BLaER1 (cell line): Measurements from ENCODE around the gene RAB11FIP4.

Source experiments
- H3K27ac ChIP-seq: shearing (Covaris generic); formaldehyde crosslinking; 2 replicates; pipeline ENCODE4 v1.8.1; 2022
- H3K27me3 ChIP-seq: shearing (Covaris generic); formaldehyde crosslinking; 2 replicates; pipeline ENCODE4 v1.8.1; 2022
- H3K36me3 ChIP-seq: shearing (Covaris generic); formaldehyde crosslinking; 2 replicates; pipeline ENCODE4 v1.8.1; 2022
- H3K4me1 ChIP-seq: shearing (Covaris generic); formaldehyde crosslinking; 2 replicates; pipeline ENCODE4 v1.8.1; 2022
- H3K4me2 ChIP-seq: shearing (Covaris generic); formaldehyde crosslinking; 2 replicates; pipeline ENCODE4 v1.8.1; 2022
- H3K4me3 ChIP-seq: shearing (Covaris generic); formaldehyde crosslinking; 2 replicates; pipeline ENCODE4 v1.8.1; 2022
- H3K9ac ChIP-seq: shearing (Covaris generic); formaldehyde crosslinking; 2 replicates; pipeline ENCODE4 v1.8.1; 2022
- H3K9me3 ChIP-seq: shearing (Covaris generic); formaldehyde crosslinking; 2 replicates; pipeline ENCODE4 v1.8.1; 2022
- H4K20me1 ChIP-seq: shearing (Covaris generic); formaldehyde crosslinking; 2 replicates; pipeline ENCODE4 v1.8.1; 2022
- Cebpa-rat ChIP-seq: shearing (Covaris generic); IDR thresholded peaks from 2 replicates; pipeline ENCODE4 v1.8.1; 2022

RAB11FIP4 gene

GRCh38 chr17:31529841-31530251, 138.4 kb downstream of the RAB11FIP4 start:
- H3K4me1 ChIP-seq = peaks cover 23% of the 10 kb centered on the region
- H3K4me3 ChIP-seq = no peak overlapping the region
- peaks cover 41% of the 10 kb centered on the region for H4K20me1 ChIP-seq
- no peak overlapping the region for H3K9ac ChIP-seq
- no peak overlapping the region for H3K27ac ChIP-seq
- no peaks in the 10 kb centered on the region for H3K9me3 ChIP-seq
- H3K27me3 ChIP-seq = no peaks in the 10 kb centered on the region
- no peak for TF ChIP-seq Cebpa-rat
- no peak overlapping the region for H3K4me2 ChIP-seq
- peaks cover 85% of the 10 kb centered on the region for H3K36me3 ChIP-seq

DNA sequence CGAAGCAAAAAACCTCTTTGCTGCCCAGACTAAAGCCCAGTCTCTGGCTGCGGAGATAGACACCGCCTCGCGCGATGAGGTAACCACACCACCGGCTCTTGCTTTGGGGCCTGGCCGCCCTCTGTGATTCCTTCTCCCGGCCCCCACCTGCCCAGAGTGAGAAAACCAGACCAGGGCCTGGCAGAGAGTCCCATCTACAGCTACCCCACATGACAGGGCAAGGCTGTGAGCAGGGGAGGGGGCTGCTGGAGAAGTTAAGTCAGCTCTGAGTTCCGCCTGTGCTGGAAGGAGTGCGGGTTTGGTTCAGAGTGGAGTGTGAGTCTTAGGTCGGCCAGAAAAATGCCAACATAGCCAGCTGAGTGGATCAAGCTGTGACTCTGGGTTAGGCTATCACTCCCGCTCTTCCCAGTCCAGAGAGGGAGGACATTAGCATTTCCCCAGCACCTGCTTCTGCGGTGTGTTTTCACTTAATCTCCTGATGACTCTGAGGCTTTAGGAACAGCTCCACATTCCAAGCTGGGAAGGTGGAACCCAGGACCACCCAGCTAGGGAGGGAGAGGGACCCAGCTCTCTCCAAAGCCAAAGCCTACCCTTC, 139.0 kb downstream of the RAB11FIP4 start:
- no peak overlapping the region for H3K27ac ChIP-seq
- no peaks in the 10 kb centered on the region for H3K9me3 ChIP-seq
- peaks cover 79% of the 10 kb centered on the region for H3K36me3 ChIP-seq
- no peak overlapping the region for H3K9ac ChIP-seq
- peaks cover 25% of the 10 kb centered on the region for H3K4me1 ChIP-seq
- H4K20me1 ChIP-seq = peaks cover 47% of the 10 kb centered on the region
- no peak overlapping the region for H3K4me2 ChIP-seq
- H3K4me3 ChIP-seq = no peak overlapping the region
- TF ChIP-seq Cebpa-rat = no peak
- H3K27me3 ChIP-seq = no peaks in the 10 kb centered on the region

- Histone ChIP-seq H3K27ac (no peak overlapping the region), H3K4me1 (peaks cover 35% of the 10 kb centered on the region), H3K4me3 (no peak overlapping the region), H3K36me3 (peaks cover 70% of the 10 kb centered on the region), H3K27me3 (no peaks in the 10 kb centered on the region), H3K4me2 (no peak overlapping the region), H4K20me1 (peaks cover 44% of the 10 kb centered on the region), H3K9me3 (no peaks in the 10 kb centered on the region), H3K9ac (no peak overlapping the region)
- no peak for TF ChIP-seq Cebpa-rat
Observed at GRCh38 chr17:31531336-31531980, 140.0 kb downstream of the RAB11FIP4 start.

GRCh38 chr17:31532081-31532480, 140.6 kb downstream of the RAB11FIP4 start:
- Histone ChIP-seq H3K4me2 (no peak overlapping the region), H3K27me3 (no peaks in the 10 kb centered on the region), H4K20me1 (peaks cover 50% of the 10 kb centered on the region), H3K27ac (no peak overlapping the region), H3K4me3 (no peak overlapping the region), H3K9me3 (no peaks in the 10 kb centered on the region), H3K4me1 (peaks cover 41% of the 10 kb centered on the region), H3K36me3 (peaks cover 63% of the 10 kb centered on the region), H3K9ac (no peak overlapping the region)
- no peak for TF ChIP-seq Cebpa-rat

DNA sequence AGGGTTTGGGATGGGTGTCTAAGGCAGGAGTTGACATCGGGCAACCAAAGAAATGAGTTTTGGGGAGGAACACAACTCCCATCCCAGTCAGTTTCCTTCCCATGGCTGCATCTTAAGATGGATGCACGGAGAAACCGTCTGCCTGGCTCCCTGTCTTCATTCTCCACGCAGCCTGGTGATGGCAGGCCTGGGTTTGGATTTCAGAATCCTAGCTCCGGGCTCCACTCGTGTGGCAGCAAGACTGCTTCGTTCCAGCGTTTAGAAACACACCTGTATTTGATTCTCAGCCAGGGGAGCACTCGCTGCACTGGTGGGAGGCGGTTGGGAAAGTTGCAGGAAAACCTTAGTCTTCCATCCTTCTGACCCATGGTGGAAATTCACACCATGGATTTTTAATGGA, 141.1 kb downstream of the RAB11FIP4 start:
- Histone ChIP-seq H3K36me3 (peaks cover 59% of the 10 kb centered on the region), H3K4me3 (no peak overlapping the region), H3K4me2 (no peak overlapping the region), H3K4me1 (peaks cover 45% of the 10 kb centered on the region), H3K27ac (no peak overlapping the region), H3K9me3 (no peaks in the 10 kb centered on the region), H3K9ac (no peak overlapping the region), H3K27me3 (no peaks in the 10 kb centered on the region), H4K20me1 (peaks cover 55% of the 10 kb centered on the region)
- TF ChIP-seq Cebpa-rat = no peak

- Histone ChIP-seq H3K27ac (peak overlapping the region; percentile 1; the same call in 1 of the 2 replicates), H3K4me1 (peaks cover 57% of the 10 kb centered on the region), H3K4me3 (no peak overlapping the region), H3K27me3 (no peaks in the 10 kb centered on the region), H3K36me3 (peaks cover 48% of the 10 kb centered on the region), H4K20me1 (peaks cover 66% of the 10 kb centered on the region), H3K9ac (no peak overlapping the region), H3K9me3 (no peaks in the 10 kb centered on the region), H3K4me2 (peak overlapping the region; percentile 50)
- no peak for TF ChIP-seq Cebpa-rat
Observed at GRCh38 chr17:31533546-31534155, 142.2 kb downstream of the RAB11FIP4 start.

- H3K9me3 ChIP-seq = no peaks in the 10 kb centered on the region
- H3K4me1 ChIP-seq = peaks cover 64% of the 10 kb centered on the region
- no peak overlapping the region for H3K4me3 ChIP-seq
- no peaks in the 10 kb centered on the region for H3K27me3 ChIP-seq
- H4K20me1 ChIP-seq = peaks cover 68% of the 10 kb centered on the region
- peak overlapping the region; percentile 50 for H3K4me2 ChIP-seq
- H3K9ac ChIP-seq = no peak overlapping the region
- 0 out of 2 replicates have a peak overlapping the region, but pooled peaks have one; percentile 26 for H3K27ac ChIP-seq
- H3K36me3 ChIP-seq = peaks cover 41% of the 10 kb centered on the region
- TF ChIP-seq Cebpa-rat = no peak
Observed at GRCh38 chr17:31534223-31534888, 142.9 kb downstream of the RAB11FIP4 start.

- Histone ChIP-seq H4K20me1 (peaks cover 68% of the 10 kb centered on the region), H3K27me3 (no peaks in the 10 kb centered on the region), H3K27ac (peak overlapping the region; percentile 62; the same call in 1 of the 2 replicates), H3K4me2 (peak overlapping the region; percentile 90), H3K36me3 (peaks cover 28% of the 10 kb centered on the region), H3K9me3 (no peaks in the 10 kb centered on the region), H3K4me3 (no peak overlapping the region), H3K9ac (no peak overlapping the region), H3K4me1 (peaks cover 76% of the 10 kb centered on the region)
- TF ChIP-seq Cebpa-rat = no peak
Observed at GRCh38 chr17:31535581-31535981, 144.1 kb downstream of the RAB11FIP4 start.

GRCh38 chr17:31536451-31536850, 145.0 kb downstream of the RAB11FIP4 start:
- H3K27ac ChIP-seq = peak overlapping the region; percentile 62
- H4K20me1 ChIP-seq = peaks cover 68% of the 10 kb centered on the region

More at GRCh38 chr17:31536451-31536850, 145.0 kb downstream of the RAB11FIP4 start:
- Histone ChIP-seq H3K9ac (no peak overlapping the region), H3K9me3 (no peaks in the 10 kb centered on the region), H3K4me1 (peaks cover 85% of the 10 kb centered on the region), H3K36me3 (peaks cover 20% of the 10 kb centered on the region), H3K4me2 (peak overlapping the region; percentile 90), H3K27me3 (no peaks in the 10 kb centered on the region), H3K4me3 (no peak overlapping the region)
- no peak for TF ChIP-seq Cebpa-rat
